GM18526 (cell line): ENCODE data around the gene ESRRG.

Experiments
- POLR2A ChIP-seq: IDR thresholded peaks from 3 replicates; pipeline ENCODE4 v1.6.1; 2011; ENCODE audit not compliant: insufficient read length; ENCODE audit errors: extremely low read depth

The ESRRG gene

DNA sequence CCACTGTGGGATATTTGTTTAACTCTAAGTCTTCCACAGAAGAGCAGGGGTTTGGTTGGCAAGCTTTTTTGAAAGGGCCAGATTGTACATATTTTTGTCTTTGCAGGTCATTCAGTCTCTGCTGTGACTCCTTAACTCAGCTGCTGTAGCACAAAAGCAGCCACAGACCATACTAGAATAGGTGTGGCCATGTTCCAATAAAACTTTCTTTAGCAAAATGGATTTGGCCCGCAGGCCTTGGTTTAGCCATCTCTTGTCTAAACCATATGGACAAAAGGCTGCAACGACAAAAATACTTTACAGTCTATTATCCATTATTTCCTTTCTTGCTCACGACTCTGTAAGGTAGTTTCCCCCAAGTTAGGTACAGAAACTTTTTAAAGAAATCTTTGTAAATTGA, 60.5 kb downstream of the ESRRG start:
- TF ChIP-seq POLR2A = no peak

DNA sequence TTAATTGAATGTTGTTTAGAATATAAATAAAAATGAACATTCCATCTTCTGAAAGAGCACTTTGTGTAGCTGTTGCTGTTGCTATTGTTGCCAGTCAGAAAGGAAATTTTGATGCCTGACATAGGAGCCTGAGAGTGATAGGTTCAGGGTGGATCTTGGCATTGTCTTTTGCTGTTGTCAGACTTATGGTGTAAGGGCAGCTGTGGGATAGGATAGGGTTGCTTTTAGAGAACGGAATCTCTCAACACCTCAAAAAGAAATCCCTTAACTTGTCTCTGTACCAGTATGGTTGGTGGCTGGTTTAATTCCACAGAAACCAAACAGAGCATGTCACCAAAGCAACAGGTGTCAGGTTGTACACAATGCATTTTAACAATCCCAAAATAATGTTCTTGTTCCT, 62.7 kb downstream of the ESRRG start:
- no peak for TF ChIP-seq POLR2A

GRCh38 chr1:216653001-216653400, 70.2 kb downstream of the ESRRG start:
- TF ChIP-seq POLR2A = no peak

DNA sequence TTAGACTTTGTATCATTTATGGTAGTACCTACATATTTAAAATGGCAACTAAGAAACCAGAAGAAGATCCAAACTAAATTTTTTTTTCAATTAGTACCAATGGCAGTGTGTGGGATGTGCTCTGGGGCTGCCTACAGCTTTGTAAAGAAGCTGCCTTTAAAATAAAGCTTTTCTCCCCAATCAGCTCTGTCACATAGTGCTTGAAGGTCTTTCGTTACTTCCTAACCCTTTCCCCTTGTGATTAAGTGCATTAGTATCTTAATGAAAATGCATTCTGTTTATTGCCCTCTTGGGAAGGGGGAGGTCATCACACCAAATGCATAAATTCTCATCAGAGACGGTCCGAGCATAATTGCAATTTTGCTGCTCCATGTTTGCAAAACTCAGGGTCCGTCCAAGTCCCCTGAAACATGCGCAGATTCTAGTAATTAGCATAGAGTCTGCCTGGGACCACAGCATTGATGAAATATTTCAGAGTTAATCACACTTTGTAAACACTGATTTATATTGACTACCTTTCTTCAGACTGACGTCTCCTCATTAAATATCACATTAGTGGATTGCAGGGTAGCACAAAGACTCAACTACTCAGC, 71.3 kb downstream of the ESRRG start:
- TF ChIP-seq POLR2A = no peak

DNA sequence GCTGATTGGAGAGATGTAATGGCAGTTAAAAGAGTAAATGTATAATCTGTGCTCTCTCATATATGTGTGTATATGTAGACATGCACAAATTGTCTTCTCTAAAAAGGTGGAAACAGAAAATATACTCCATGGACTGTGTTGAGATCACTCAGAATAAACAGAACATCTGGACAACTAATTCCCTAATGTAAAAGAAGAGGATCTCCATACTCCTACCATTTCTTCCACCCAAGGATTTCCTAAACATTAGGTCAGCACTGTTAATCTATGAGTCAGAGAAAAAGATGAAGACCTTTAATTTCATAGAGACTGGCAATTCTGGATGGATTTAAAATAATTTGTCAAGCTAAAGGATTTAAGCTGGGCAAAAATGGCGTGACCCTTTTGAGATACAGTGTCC, 80.1 kb downstream of the ESRRG start:
- no peak for TF ChIP-seq POLR2A

GRCh38 chr1:216641669-216642460, 81.4 kb downstream of the ESRRG start:
- TF ChIP-seq POLR2A = no peak

DNA sequence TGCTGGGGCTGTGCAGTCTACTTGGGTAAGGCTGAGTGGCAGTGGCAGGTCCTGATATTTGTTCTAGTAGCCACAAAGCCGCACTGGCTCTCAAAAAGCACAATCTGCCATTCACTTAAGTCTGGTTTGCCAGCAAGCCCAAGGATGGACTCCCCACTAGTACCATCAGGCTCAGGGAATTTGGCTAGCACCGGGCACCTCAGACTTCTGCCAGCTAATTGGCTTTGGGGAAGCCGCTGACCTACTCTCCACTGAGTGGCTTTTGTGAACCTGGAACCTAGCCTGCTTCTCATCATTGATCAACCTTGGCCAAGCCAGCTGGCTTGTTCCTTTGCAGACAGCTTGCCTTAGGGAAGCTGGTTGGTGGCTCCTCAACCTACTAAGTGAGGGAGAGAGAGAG, 83.1 kb downstream of the ESRRG start:
- no peak for TF ChIP-seq POLR2A

- TF ChIP-seq POLR2A = no peak
These were observed 90.2 kb downstream of the ESRRG start for GRCh38 chr1:216632980-216633379.

DNA sequence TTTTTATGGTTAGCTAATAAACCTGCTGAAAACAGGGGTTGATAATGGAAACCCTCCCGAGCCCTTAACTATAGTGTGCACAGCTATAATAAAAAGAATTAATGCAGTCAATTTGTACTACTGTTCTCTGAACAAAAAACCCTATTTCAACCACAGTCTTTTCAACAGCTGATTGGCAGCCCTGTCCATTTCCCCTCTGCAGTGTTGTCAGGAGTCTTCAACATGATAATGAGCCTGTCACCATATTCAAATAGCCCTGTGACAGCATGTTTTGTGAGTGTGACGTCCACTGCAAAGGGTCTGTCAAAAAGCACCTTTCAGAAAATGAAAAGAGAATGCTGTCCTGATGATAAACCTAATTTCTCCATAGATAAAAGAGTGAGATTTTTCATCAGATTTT, 92.7 kb downstream of the ESRRG start:
- TF ChIP-seq POLR2A = no peak

DNA sequence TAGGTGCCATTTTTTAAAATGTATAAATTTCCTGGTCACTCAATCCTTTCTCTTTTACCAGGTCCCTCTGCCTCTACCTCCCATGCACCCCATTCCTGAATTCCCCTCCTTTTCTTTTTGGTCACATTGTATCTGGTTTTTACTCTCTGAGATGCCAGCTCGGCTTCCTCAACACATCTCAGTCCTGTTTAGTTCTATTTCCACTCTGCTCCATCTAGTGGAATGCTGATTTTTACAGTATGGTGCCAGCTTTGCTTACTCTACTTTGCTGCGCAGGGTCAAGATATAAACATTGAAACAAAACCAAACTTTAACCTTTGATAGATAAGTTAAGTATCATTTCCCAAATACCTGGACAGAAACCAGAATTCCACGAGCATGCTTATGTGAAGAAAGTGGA, 96.0 kb downstream of the ESRRG start:
- TF ChIP-seq POLR2A = no peak

GRCh38 chr1:216626394-216627067, 96.7 kb downstream of the ESRRG start:
- TF ChIP-seq POLR2A = no peak

DNA sequence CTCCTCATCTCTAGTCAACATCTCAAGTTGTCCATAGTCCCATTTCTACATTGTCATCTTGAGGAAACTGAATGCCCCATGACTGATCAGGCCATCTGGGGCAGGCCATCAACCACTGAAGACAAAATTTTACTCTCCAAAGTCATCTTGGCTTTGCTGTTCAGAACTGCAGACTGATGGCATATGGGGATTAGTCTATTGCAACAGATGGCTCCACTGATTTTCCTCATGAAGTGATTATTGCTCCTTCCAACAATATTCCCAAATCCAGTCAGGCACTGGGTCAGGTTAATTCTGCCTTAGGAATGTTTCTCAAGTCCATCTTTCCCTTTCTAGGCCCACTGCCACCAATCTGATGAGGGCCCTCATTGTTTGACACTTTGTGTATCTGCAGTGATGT, 101.7 kb downstream of the ESRRG start:
- no peak for TF ChIP-seq POLR2A

- no peak for TF ChIP-seq POLR2A
These were observed 106.0 kb downstream of the ESRRG start for GRCh38 chr1:216617081-216617875.

DNA sequence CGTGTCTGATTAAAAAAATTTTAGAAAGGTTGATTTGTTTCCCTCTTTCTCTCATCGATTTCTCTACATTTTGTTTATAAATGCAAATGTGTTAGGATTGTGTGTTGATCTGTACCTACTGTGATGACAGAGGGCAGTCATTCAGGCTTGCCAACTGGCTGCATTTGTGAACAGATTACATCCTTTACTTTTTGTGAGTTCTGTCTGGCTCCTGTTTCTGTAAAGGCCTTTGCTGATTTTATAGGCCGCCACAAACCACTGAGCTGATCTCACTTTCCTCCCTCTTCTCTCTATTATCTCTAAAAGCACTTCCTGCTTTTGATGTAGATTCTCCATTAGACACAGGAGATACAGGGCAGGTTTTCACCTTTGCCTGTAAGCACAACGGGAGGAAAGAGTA, 106.8 kb downstream of the ESRRG start:
- TF ChIP-seq POLR2A = no peak

DNA sequence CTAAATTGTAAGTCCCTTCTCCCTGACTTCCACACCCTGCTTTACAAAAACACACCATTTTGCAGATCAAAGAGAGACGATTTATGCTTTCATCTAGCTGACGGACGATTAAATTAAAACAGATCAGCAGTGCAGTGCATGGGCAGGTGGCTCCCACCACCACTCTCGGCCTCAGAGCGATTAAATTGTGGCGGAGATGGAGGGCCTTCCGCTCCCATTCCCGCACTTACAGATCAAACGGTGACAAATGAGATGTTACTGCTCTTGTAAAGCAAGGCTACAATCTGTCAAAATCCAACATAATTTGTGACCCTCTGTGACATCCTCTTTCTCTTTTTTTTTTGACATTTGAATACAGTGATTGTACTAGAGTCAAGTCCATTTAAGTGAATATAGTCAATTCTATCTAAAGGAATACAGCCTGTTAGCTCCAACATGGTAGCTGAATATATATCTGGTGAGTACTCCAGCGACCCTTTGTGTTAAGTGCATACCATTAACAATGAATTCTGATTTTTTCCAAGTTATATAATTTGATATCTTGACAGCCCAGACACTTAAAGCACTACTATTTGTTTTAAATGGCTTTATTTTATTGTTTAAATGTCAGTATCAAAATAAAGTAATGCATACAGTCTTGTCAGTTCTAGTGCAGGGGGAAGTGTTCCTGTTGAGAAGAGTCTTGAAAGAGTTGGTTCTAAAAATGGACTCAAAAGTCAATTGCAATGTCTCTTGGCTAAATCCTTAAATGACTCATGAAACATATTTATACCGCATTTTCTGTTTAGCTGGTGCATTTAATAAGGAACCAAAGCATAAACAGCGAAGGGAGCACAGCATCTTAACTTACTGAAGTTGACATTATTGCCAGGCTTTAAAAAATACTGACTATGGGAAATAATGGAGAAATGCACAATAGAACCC, 109.0 kb downstream of the ESRRG start:
- no peak for TF ChIP-seq POLR2A

DNA sequence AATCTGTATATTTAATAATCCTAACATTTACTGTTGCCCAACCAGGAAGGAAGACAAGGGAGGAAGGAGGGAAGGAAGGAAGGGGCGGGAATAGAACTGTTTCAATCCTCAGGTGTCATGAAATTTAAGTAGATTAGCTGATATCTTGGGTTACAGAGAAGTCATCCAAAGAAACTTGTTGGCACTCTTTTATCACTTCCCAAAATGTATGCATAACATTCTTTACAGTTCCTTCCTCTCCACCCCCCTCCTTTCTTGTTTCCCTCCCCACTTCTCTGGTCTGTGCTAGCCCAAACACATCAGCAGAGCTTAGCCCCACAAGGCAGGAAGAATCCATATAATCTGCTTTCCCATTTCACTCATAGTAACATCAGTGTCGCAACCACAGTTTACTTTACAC, 110.9 kb downstream of the ESRRG start:
- TF ChIP-seq POLR2A = no peak
